ENCODE data around the gene TMEM31.

DNA sequence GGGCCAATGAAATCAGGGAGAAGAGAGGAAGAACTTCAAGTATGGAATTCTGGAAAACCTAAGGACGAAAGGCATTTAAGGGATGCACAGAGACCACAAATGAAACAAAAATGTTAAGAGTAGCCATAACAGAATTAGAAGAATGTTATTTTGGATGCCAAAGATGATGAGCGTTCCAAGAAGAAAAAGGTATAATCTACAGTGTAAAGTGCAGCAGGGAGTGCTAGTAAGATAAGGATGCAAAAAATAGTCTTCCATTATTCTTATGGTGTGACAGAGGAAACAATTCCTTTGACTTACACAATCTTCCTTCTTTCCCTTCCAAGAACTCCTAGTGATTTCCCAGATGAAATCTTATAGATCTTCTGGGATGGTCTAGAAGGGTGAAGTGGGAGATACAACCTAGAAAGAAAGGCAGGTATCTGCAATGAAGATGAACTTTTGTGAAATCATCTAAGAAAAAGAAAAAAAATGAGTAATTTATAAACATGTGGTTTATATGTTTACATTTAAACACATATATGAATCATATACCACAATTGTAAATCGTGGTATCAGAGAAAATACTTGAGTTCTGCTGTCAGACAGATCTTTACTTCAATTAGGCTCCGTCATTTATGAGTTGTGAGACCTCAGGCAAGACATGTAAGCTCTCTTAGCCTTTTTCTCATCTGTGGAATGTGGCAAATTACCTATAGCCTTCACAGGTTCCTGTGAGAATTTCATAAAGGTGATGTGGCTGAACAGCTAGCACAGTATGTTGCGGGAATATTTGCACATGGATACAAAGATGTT, 32.3 kb upstream of the TMEM31 start:
- TF ChIP-seq PHF8 (conservative IDR thresholded peaks at IDR 0.05; ENCODE audit: low read depth, low read length) (no peak), POU5F1 (IDR thresholded peaks at IDR 0.05; ENCODE audit: low read depth, low read length) (no peak), GABPA (IDR thresholded peaks at IDR 0.05; ENCODE audit: borderline replicate concordance, insufficient read depth, low read length) (no peak), SRF (IDR thresholded peaks at IDR 0.05; ENCODE audit: low read depth, low read length) (no peak), CTCF (IDR thresholded peaks at IDR 0.05; ENCODE audit: control extremely low read depth in 1 of 3, insufficient read depth in 1 of 3, low read depth in 1 of 3, low read length in 3 of 3) (no peak), USF2 (IDR thresholded peaks at IDR 0.05; ENCODE audit: low read length) (no peak), ZNF274 (IDR thresholded peaks at IDR 0.05; ENCODE audit: borderline replicate concordance, extremely low read depth, low read length) (no peak), HDAC2 (IDR thresholded peaks at IDR 0.05; ENCODE audit: borderline replicate concordance in 1 of 2, low read depth in 2 of 2, low read length in 2 of 2) (no peak), POLR2A (IDR thresholded peaks at IDR 0.05; ENCODE audit: control extremely low read depth in 1 of 2, low read depth in 2 of 2, low read length in 2 of 2) (no peak), EZH2 (IDR thresholded peaks at IDR 0.05; ENCODE audit: low read depth, low read length, severe bottlenecking) (no peak), CREB1 (IDR thresholded peaks at IDR 0.05) (no peak), SP2 (IDR thresholded peaks at IDR 0.05; ENCODE audit: low read length) (no peak), MAFK (IDR thresholded peaks at IDR 0.05; ENCODE audit: low read depth, low read length) (no peak)
